IMR-90 (cell line): ENCODE measurements around the gene PTGR3. TPM values are rescaled to one million over a fixed set of nuclear protein-coding genes. Genes with fewer than 3 reads are reported as not detected.

ENCODE experiments used
- ATAC-seq: fragments of 200-7000 bp; cut with Tn5 transposase; 2 replicates; pipeline ENCODE4 v1.9.1; 2020; ENCODE audit warnings: low read depth, mild to moderate bottlenecking, moderate library complexity
- BruUV-seq: library from RNA; stranded (reverse); fragments of 400-500 nt; replicated peaks from 2 replicates; lab custom pipeline; 2021; lab: Mats Ljungman, UMichigan
- CTCF ChIA-PET: fragments of 300-600 bp; formaldehyde crosslinking; extraction: SDS; loops from one replicate; lab custom pipeline; 2021; ENCODE audit warnings: antibody characterized with exemption; lab: Yijun Ruan, JAX
- POLR2A ChIA-PET: fragments of 300-600 bp; sonication (Branson Sonifier 250); formaldehyde crosslinking; loops from one replicate; lab custom pipeline; 2022; ENCODE audit warnings: antibody characterized with exemption; ENCODE audit not compliant: unreplicated experiment; lab: Charles Lee
- DNase-seq: peaks from one replicate; pipeline ENCODE4 v3.0.0; 2013
- H2AFZ ChIP-seq: replicated peaks from 2 replicates; pipeline ENCODE3; 2013; ENCODE audit warnings: low read length, mild to moderate bottlenecking; ENCODE audit not compliant: poor library complexity
- H2AK5ac ChIP-seq: 2 replicates; pipeline ENCODE4 v1.6.1; 2013; ENCODE audit warnings: low read depth, low read length, inconsistent platforms
- H2AK9ac ChIP-seq: replicated peaks from 2 replicates; pipeline ENCODE3; 2013; ENCODE audit warnings: mild to moderate bottlenecking, low read depth, low read length, moderate library complexity; ENCODE audit not compliant: poor library complexity
- H2BK120ac ChIP-seq: 2 replicates; pipeline ENCODE4 v1.6.1; 2013; ENCODE audit warnings: low read depth, low read length, inconsistent platforms
- H2BK15ac ChIP-seq: 3 replicates; pipeline ENCODE4 v1.6.1; 2013; ENCODE audit warnings: low read depth, low read length, inconsistent platforms
- H2BK20ac ChIP-seq: 2 replicates; pipeline ENCODE4 v1.6.1; 2013; ENCODE audit warnings: low read depth, mild to moderate bottlenecking, inconsistent platforms, low read length, moderate library complexity
- H2BK5ac ChIP-seq: 2 replicates; pipeline ENCODE4 v1.6.1; 2013; ENCODE audit warnings: mild to moderate bottlenecking, low read depth, low read length, inconsistent platforms; ENCODE audit not compliant: poor library complexity, severe bottlenecking
- H3K14ac ChIP-seq: replicated peaks from 2 replicates; pipeline ENCODE4 v1.6.1; 2013; ENCODE audit warnings: low read depth, low read length, inconsistent platforms
- H3K18ac ChIP-seq: 2 replicates; pipeline ENCODE4 v1.6.1; 2013; ENCODE audit warnings: low read depth, low read length, control low read depth
- H3K23ac ChIP-seq: 2 replicates; pipeline ENCODE4 v1.6.1; 2013; ENCODE audit warnings: low read depth, low read length, inconsistent platforms
- H3K27ac ChIP-seq: 2 replicates; pipeline ENCODE4 v1.5.1; 2013; ENCODE audit warnings: mild to moderate bottlenecking, control low read depth, low read length; ENCODE audit not compliant: insufficient read depth
- H3K27me3 ChIP-seq: 2 replicates; pipeline ENCODE4 v1.6.1; 2013; ENCODE audit warnings: low read length; ENCODE audit not compliant: control insufficient read depth, insufficient read depth
- H3K36me3 ChIP-seq: 2 replicates; pipeline ENCODE4 v1.6.1; 2013; ENCODE audit warnings: low read length, mixed read lengths; ENCODE audit not compliant: control insufficient read depth, insufficient read depth
- H3K4ac ChIP-seq: 2 replicates; pipeline ENCODE4 v1.6.1; 2013; ENCODE audit warnings: low read depth, low read length, inconsistent platforms
- H3K4me1 ChIP-seq: 2 replicates; pipeline ENCODE4 v1.6.1; 2013; ENCODE audit warnings: low read length, mixed read lengths; ENCODE audit not compliant: control insufficient read depth, insufficient read depth
- H3K4me2 ChIP-seq: 2 replicates; pipeline ENCODE4 v1.6.1; 2013; ENCODE audit warnings: low read depth, mild to moderate bottlenecking, control low read depth, low read length, moderate library complexity
- H3K4me3 ChIP-seq: 2 replicates; pipeline ENCODE4 v1.5.1; 2013; ENCODE audit warnings: low read depth, mild to moderate bottlenecking, control low read depth, low read length, moderate library complexity; ENCODE audit not compliant: insufficient read depth
- H3K56ac ChIP-seq: 2 replicates; pipeline ENCODE4 v1.6.1; 2013; ENCODE audit warnings: low read length, inconsistent platforms; ENCODE audit not compliant: insufficient read depth; ENCODE audit errors: extremely low read depth
- H3K79me1 ChIP-seq, 2 experiments: 2 replicates each; pipeline ENCODE4 v1.6.1; 2013; ENCODE audit warnings: low read length in 2 of 2, inconsistent platforms in 1 of 2, low read depth in 1 of 2
- H3K9ac ChIP-seq: 2 replicates; pipeline ENCODE4 v1.6.1; 2013; ENCODE audit warnings: low read depth, low read length, control low read depth
- H3K9me1 ChIP-seq: 2 replicates; pipeline ENCODE4 v1.6.1; 2013; ENCODE audit warnings: low read length, inconsistent platforms; ENCODE audit not compliant: insufficient read depth
- H3K9me3 ChIP-seq: 2 replicates; pipeline ENCODE4 v1.6.1; 2013; ENCODE audit warnings: low read length; ENCODE audit not compliant: control insufficient read depth, insufficient read depth
- H4K20me1 ChIP-seq: 2 replicates; pipeline ENCODE4 v1.6.1; 2013; ENCODE audit warnings: low read length, inconsistent platforms; ENCODE audit not compliant: insufficient read depth
- H4K5ac ChIP-seq: 2 replicates; pipeline ENCODE4 v1.6.1; 2013; ENCODE audit warnings: mild to moderate bottlenecking, low read depth, low read length, control low read depth
- H4K8ac ChIP-seq, 2 experiments: 2 replicates each; pipeline ENCODE4 v1.6.1; 2013; ENCODE audit warnings: low read depth in 2 of 2, low read length in 2 of 2, control low read depth in 1 of 2, inconsistent platforms in 1 of 2
- H4K91ac ChIP-seq: 2 replicates; pipeline ENCODE4 v1.6.1; 2013; ENCODE audit warnings: low read depth, low read length, inconsistent platforms; ENCODE audit not compliant: insufficient read depth
- BHLHE40 ChIP-seq: fragments of 150-350 bp; IDR thresholded peaks from 2 replicates; pipeline ENCODE4 v1.6.1; 2016; ENCODE audit warnings: mild to moderate bottlenecking, low read depth, low read length
- CEBPB ChIP-seq: IDR thresholded peaks from 2 replicates; pipeline ENCODE4 v1.6.1; 2012; ENCODE audit warnings: low read depth, low read length, improper control_type of control experiment
- CHD1 ChIP-seq: IDR thresholded peaks from 2 replicates; pipeline ENCODE4 v1.6.1; 2012; ENCODE audit warnings: low read depth, low read length, improper control_type of control experiment
- ELK1 ChIP-seq: fragments of 150-350 bp; IDR thresholded peaks from 2 replicates; pipeline ENCODE4 v1.6.1; 2016; ENCODE audit warnings: low read depth, mild to moderate bottlenecking, low read length, moderate library complexity, borderline replicate concordance
- FOS ChIP-seq: fragments of 150-350 bp; IDR thresholded peaks from 2 replicates; pipeline ENCODE4 v1.6.1; 2016; ENCODE audit warnings: low read depth, low read length
- MAFK ChIP-seq: IDR thresholded peaks from 2 replicates; pipeline ENCODE4 v1.6.1; 2012; ENCODE audit warnings: low read depth, low read length, improper control_type of control experiment
- MAZ ChIP-seq: IDR thresholded peaks from 2 replicates; pipeline ENCODE4 v1.6.1; 2012; ENCODE audit warnings: low read depth, mild to moderate bottlenecking, low read length, improper control_type of control experiment, moderate library complexity, borderline replicate concordance
- NFE2L2 ChIP-seq: fragments of 150-350 bp; IDR thresholded peaks from 2 replicates; pipeline ENCODE4 v1.6.1; 2016; ENCODE audit warnings: low read depth, mild to moderate bottlenecking, low read length
- POLR2A ChIP-seq: IDR thresholded peaks from 2 replicates; pipeline ENCODE4 v1.6.1; 2012; ENCODE audit warnings: mild to moderate bottlenecking, low read depth, low read length
- RAD21 ChIP-seq: IDR thresholded peaks from 2 replicates; pipeline ENCODE4 v1.6.1; 2012; ENCODE audit warnings: low read length, improper control_type of control experiment
- RCOR1 ChIP-seq: IDR thresholded peaks from 2 replicates; pipeline ENCODE4 v1.6.1; 2012; ENCODE audit warnings: mild to moderate bottlenecking, low read length, improper control_type of control experiment; ENCODE audit not compliant: insufficient replicate concordance
- RFX5 ChIP-seq: IDR thresholded peaks from 2 replicates; pipeline ENCODE4 v1.8.0; 2012; ENCODE audit warnings: low read depth, mild to moderate bottlenecking, low read length, moderate library complexity
- WGBS, 2 experiments: methylation state at CpG; one replicate each; pipeline versions ENCODE4 v1.1.5 to v1.1.7; 2013; ENCODE audit warnings: missing lambda C conversion rate in 2 of 2; ENCODE audit not compliant: insufficient read length in 1 of 2; ENCODE audit errors: extremely low coverage in 2 of 2; 5-methylcytosine and 5-hydroxymethylcytosine counted together
- dilution Hi-C: fragments of 300-500 bp; cut with HindIII; formaldehyde crosslinking; loops from one replicate; pipeline ENCODE4 v1.14.3; 2018; ENCODE audit warnings: low sequenced_read_pairs; ENCODE audit not compliant: unreplicated experiment
- in situ Hi-C: fragments of 300-500 bp; cut with MboI; formaldehyde crosslinking; loops from 3 replicates; pipeline ENCODE4 v1.14.3; 2019; ENCODE audit warnings: low sequenced_read_pairs, inconsistent platforms, mixed read lengths
- intact Hi-C: fragments of 100-400 bp; cut with micrococcal nuclease; formaldehyde crosslinking; loops from 2 replicates; pipeline ENCODE4 v1.10.0; 2022
- polyA plus RNA-seq, 3 experiments: library from polyadenylated mRNA; depleted of rRNA; stranded (reverse); fragments of >200 nt; gene quantifications; 2 replicates each; pipeline ENCODE4 v1.2.3, GENCODE V29; 2012; ENCODE audit warnings: low replicate concordance in 1 of 3
- total RNA-seq: library from RNA; depleted of rRNA; stranded (reverse); fragments of >200 nt; gene quantifications from 2 replicates; pipeline ENCODE4 v1.2.3, GENCODE V29; 2012
- TF ChIP-seq, protein P1 (sequence below): fragments of 150-350 bp; IDR thresholded peaks from 2 replicates; pipeline ENCODE4 v1.6.1; 2017; ENCODE audit warnings: mild to moderate bottlenecking, antibody characterized with exemption, low read length, low read depth
- TF ChIP-seq, protein P2 (sequence below): conservative IDR thresholded peaks from 2 replicates; pipeline ENCODE4 v1.5.1; 2012; ENCODE audit warnings: mild to moderate bottlenecking, low read depth, low read length, improper control_type of control experiment

Gene PTGR3
- total and polyA plus RNA-seq, 2 of the 4 experiments (the other 2 are of a cell fraction): 16.1 to 26.4 TPM

DNA sequence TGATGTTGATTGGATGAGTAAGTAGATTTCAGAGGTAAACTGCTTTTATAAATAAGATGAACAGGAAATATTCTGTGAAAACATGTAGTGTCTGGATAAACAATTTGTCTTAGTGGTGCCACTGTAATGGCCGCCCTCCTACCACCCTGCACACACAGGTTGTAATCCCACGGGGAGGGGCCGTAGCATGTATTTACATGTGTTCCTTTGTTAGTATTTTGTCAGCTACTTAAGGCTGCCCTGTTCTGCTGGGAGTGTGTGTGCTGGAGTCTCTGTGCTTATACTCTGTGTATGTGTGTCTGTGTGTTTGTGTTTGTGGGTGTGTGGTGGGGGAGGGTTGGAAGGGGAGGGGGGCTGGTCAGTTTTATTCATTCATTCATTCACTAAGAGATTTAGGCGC lies 6.7 kb upstream of the PTGR3 start:
- peaks cover 23 to 55% of the 10 kb centered on the region in 2 experiments for H3K79me1 ChIP-seq
- no peak overlapping the region for H2AFZ ChIP-seq
- peak overlapping the region; percentile 28; the same call in 1 of the 2 replicates for H4K5ac ChIP-seq
- dilution Hi-C loops: no loop called here
- no peak overlapping the region for H3K56ac ChIP-seq
- H3K9me3 ChIP-seq: no peaks in the 10 kb centered on the region
- CTCF ChIA-PET: interaction anchor here (0.5 kb wide), 1 partner anchor 558 kb away, joined by 8 read pairs; no protein-coding TSS in a partner anchor
- H2AK9ac ChIP-seq: no peak overlapping the region
- WGBS, 2 experiments: no CpG with 5 or more reads among the region's 4 CpGs
- no peaks in the 10 kb centered on the region for H3K36me3 ChIP-seq
- H3K4me2 ChIP-seq: 0 out of 2 replicates have a peak overlapping the region, but pooled peaks have one; percentile 38
- H3K9ac ChIP-seq: no peak overlapping the region
- H4K20me1 ChIP-seq: peaks cover 4% of the 10 kb centered on the region; the same call in 1 of the 2 replicates
- no peak for TF ChIP-seq RCOR1
- TF ChIP-seq POLR2A: no peak
- TF ChIP-seq, protein P1, sequence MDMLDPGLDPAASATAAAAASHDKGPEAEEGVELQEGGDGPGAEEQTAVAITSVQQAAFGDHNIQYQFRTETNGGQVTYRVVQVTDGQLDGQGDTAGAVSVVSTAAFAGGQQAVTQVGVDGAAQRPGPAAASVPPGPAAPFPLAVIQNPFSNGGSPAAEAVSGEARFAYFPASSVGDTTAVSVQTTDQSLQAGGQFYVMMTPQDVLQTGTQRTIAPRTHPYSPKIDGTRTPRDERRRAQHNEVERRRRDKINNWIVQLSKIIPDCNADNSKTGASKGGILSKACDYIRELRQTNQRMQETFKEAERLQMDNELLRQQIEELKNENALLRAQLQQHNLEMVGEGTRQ: no peak
- no peak for TF ChIP-seq ELK1
- TF ChIP-seq MAFK: no peak
- TF ChIP-seq BHLHE40: no peak
- no peak for TF ChIP-seq RAD21
- TF ChIP-seq, protein P2, sequence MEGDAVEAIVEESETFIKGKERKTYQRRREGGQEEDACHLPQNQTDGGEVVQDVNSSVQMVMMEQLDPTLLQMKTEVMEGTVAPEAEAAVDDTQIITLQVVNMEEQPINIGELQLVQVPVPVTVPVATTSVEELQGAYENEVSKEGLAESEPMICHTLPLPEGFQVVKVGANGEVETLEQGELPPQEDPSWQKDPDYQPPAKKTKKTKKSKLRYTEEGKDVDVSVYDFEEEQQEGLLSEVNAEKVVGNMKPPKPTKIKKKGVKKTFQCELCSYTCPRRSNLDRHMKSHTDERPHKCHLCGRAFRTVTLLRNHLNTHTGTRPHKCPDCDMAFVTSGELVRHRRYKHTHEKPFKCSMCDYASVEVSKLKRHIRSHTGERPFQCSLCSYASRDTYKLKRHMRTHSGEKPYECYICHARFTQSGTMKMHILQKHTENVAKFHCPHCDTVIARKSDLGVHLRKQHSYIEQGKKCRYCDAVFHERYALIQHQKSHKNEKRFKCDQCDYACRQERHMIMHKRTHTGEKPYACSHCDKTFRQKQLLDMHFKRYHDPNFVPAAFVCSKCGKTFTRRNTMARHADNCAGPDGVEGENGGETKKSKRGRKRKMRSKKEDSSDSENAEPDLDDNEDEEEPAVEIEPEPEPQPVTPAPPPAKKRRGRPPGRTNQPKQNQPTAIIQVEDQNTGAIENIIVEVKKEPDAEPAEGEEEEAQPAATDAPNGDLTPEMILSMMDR: no peak
- no peak for TF ChIP-seq RFX5
- TF ChIP-seq CEBPB: no peak
- no peak for TF ChIP-seq FOS
- TF ChIP-seq NFE2L2: no peak
- TF ChIP-seq MAZ: no peak
- no peak for TF ChIP-seq CHD1
- 0 out of 2 replicates have a peak overlapping the region, but pooled peaks have one; percentile 23 for H4K91ac ChIP-seq
- ATAC-seq (no peak), DNase-seq (no peak)
- H3K18ac ChIP-seq: no peak overlapping the region
- H2BK120ac ChIP-seq: no peak overlapping the region
- H3K4me1 ChIP-seq: peaks cover 9% of the 10 kb centered on the region
- no peak overlapping the region for H3K4me3 ChIP-seq
- no peak overlapping the region for H3K27ac ChIP-seq
- H2BK5ac ChIP-seq: no peak overlapping the region
- H3K14ac ChIP-seq: 0 out of 2 replicates have a peak overlapping the region, but pooled peaks have one; percentile 37
- no peak overlapping the region for H3K23ac ChIP-seq
- intact Hi-C loops: no loop called here
- in situ Hi-C loops: loop anchor here (25.0 kb wide), 1 partner anchor 1147 kb away; no protein-coding TSS in a partner anchor
- no peak overlapping the region for H4K8ac ChIP-seq
- peaks cover 4% of the 10 kb centered on the region; the same call in 1 of the 2 replicates for H3K9me1 ChIP-seq
- no TSS peak for BruUV-seq
- H2BK15ac ChIP-seq: no peak overlapping the region
- no peak overlapping the region for H3K4ac ChIP-seq
- peak overlapping the region; percentile 43; the same call in 1 of the 2 replicates for H2AK5ac ChIP-seq
- POLR2A ChIA-PET: no interaction called here
- no peak overlapping the region for H2BK20ac ChIP-seq
- no peaks in the 10 kb centered on the region for H3K27me3 ChIP-seq
